Activated naive CD4-positive, alpha-beta T cell treated with anti-CD3 and anti-CD28 coated beads, Interleukin-2, amount 50 U/mL, for 16 hours (primary cell): ENCODE data around the gene ATP6V1E1.

ENCODE experiments used
- DNase-seq: peaks from one replicate; pipeline ENCODE4 v3.0.0-alpha.2; 2020

ATP6V1E1 gene

GRCh38 chr22:17633217-17633997, 4.9 kb upstream of the ATP6V1E1 start:
- DNase-seq, result no peak

DNA sequence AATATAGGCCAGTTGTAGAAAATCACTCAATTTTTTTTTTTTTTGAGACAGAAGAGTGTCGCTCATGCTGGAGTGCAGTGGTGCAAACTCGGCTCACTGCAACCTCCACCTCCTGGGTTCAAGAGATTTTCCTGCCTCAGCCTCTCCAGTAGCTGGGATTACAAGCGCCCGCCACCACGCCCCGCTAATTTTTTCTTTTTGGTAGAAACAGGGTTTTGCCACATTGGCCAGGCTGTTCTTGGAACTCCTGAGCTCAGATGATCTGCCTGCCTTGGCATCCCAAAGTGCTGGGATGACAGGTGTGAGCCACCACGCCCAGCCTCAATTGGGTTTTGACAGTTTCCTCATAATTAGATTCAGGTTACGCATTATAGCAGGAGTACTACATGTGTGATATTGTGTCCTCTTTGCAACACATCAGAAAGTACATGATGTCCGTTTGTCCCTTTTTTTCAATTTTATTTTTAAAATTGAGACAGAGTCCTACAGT, 2.6 kb upstream of the ATP6V1E1 start:
- no peak for DNase-seq

- DNase-seq, result no peak
Measured at GRCh38 chr22:17629641-17630040, 1.1 kb upstream of the ATP6V1E1 start.

DNA sequence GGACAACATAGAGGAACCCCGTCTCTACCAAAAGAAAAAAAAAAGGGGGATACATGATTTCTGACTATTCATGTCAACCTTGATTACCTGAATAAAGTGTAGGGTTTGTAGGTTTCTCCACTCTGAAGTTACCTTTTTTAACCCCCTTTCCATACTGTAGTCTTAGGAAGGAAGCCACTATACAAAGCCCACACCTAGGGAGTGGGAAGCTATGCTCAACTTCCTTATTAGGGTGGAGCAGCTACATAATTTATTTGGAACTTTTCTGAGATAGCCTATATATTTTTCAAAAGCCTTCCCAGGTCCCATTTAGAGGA, 582 bp upstream of the ATP6V1E1 start:
- DNase-seq, result no peak

GRCh38 chr22:17627961-17628405, 566 bp downstream of the ATP6V1E1 start:
- DNase-seq, result no peak

DNA sequence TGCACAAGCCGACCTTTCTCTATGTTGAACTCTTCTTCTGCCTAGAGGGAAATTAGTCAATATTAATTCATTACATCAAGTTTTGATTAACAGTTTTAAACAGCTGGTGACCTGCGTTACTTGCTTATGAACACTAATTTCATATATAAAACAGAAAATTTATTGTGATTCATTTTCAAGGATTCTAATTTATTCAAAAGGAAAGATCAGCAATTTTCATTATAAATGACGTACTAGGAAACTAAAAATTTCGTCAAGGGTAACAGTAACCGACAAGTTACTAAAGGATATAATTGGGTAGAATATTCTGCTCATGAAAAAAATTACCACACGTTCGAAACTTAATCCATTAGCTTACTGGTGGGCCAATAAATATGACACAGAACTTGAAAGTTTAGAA, 15.3 kb downstream of the ATP6V1E1 start:
- DNase-seq, result no peak

GRCh38 chr22:17612057-17612456, 16.5 kb downstream of the ATP6V1E1 start:
- DNase-seq, result no peak

DNA sequence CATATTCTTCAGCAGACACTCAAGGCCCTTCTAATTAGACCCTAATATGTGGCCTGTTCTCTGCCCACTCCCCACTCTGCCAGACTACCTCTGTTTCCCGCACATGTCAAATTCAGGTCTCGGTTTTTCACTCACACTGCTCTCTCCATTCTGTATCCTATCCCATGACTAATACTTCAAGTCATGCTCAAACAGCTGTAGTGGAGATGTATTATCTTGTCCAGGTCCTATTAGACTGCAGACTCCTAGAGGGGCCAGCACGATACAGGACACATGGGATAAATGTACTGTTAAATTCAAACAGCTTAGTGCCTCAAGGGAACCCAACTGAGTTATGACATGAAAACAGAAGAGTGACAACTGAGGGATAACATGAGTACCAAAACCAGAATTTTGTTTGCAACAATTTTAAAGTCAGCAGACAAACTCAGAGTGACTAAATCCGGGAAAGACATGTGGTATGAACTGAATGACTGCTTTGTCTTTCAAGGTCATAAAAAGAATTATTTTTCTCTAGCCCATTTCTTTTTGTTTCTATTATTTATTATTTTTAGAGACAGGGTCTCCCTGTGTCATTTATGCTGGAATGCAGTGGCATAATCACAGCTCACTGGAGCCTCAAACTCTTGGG, 20.5 kb downstream of the ATP6V1E1 start:
- DNase-seq, result no peak

DNA sequence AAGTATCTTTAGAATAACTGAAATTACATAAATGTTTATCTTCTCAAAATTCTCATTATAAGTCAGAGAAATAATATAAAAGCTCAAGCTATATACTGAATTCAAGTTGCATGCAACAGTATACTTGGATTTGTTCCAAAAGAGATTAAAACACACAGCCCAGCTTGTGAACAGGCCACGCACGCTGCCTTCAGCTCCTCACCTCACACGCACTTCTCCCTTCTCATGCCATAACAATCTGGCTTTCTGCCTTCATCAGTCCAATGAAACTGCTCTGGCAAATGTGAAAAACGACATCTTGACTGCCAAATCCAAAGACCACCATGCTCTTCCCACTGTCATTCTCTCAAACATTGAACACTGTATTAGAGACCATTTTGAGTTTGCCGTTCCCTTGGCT, 22.1 kb downstream of the ATP6V1E1 start:
- no peak for DNase-seq

DNA sequence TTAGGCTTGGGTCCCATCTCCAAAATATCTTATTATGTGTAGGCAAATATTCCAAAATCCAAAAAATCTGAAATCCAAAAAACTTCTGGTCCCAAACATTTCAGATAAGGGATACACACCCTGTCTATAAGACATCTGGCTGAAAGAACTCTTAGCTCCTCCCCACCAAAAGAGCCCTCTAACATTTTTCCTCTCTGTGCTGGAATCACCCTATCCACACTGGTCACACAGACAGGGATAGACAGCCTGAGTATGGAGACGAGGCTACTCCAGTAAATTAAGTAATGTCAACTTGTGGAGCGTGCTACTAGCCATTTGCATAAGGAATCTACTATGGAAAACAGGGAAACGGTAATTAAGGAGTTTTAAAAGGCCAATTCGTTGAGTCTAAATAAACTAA, 24.9 kb downstream of the ATP6V1E1 start:
- no peak for DNase-seq

- DNase-seq, result no peak
Measured at GRCh38 chr22:17601031-17601430, 27.5 kb downstream of the ATP6V1E1 start.

GRCh38 chr22:17598318-17598717, 30.2 kb downstream of the ATP6V1E1 start:
- DNase-seq, result no peak

DNA sequence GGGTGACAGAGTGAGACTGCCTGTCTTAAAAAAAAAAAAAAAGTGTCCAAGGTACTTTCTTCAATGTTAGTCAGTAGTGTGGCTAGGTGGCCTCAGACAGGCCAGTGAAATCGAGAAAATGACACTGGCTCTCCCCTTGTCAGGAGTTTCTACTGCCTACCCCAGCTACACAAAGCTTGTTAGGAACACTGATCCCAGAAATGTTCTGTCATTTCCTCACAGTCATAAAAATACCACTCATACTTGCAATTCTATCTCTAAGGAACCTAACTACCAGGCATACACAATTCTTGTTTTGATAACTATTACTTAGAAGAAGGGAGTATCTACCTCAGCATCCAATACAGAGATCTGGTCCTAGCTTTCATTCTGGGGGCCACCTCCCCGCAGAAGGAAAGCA, 31.3 kb downstream of the ATP6V1E1 start:
- no peak for DNase-seq

DNA sequence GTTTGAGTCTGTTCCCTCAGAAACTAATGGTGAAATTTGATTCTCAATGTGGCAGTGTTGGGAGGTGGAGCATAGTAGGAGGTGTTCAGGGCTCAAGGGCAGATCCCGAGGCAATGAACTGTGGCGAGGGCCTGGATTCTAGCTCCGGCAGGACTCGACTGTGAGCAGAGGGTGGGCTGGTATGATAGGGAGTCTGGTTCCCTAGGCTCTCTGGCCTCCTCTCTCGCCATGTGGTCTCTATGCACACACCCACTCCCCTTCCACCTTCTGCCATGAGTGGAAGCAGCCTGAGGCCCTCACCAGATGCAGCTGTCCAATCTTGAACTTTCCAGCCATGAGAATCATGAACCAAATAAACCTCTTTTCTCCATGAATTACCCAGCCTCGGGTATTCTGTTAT, 32.3 kb downstream of the ATP6V1E1 start:
- DNase-seq, result no peak

DNA sequence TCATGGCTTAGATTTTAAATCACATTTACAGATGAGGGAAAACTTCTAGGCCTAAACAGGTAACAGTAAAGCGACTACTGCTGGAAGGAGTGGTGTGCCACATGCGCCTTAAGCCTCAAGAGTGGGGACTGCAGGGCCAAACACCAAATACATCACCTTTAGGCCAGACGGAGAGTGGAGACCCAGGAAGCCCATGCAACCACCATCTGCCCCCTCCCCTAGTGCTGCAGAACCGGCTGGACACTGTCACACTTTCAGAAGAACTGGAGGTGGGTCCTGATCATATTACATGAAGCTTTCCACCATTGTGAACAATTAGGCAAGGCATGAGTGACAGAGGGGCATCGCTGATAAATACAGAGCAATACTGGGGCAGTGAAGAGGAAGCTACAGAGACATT, 36.3 kb downstream of the ATP6V1E1 start:
- no peak for DNase-seq

GRCh38 chr22:17590586-17590985, 38.0 kb downstream of the ATP6V1E1 start:
- DNase-seq, result no peak

DNA sequence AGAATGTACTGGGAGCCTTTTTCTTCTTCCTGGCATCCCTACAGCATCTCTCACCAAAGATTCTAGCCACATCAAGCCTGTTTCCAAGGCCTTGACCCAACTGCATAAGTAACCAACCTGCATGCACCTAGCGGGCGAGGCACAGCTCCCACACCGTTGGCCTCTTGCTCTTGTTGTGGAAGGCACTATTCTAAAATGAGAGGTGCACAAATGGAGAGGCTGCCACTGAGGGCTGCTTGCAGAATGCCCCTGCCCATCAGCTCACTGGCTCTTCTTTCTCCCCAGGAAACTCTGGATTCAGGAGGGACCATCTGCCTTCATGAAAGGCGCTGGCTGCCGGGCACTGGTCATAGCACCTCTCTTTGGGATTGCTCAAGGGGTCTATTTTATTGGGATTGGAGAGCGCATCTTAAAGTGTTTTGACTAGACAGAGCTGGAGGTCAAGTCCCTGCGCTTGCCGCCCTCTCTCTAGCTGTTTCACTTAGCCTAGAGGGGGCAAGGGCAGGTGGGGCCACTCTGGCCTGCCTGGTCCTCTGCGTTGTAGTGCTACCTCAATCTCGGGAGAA, 38.7 kb downstream of the ATP6V1E1 start:
- no peak for DNase-seq

GRCh38 chr22:17588606-17589005, 39.9 kb downstream of the ATP6V1E1 start:
- no peak for DNase-seq

- DNase-seq, result no peak
Measured at GRCh38 chr22:17587629-17588028, 40.9 kb downstream of the ATP6V1E1 start.

DNA sequence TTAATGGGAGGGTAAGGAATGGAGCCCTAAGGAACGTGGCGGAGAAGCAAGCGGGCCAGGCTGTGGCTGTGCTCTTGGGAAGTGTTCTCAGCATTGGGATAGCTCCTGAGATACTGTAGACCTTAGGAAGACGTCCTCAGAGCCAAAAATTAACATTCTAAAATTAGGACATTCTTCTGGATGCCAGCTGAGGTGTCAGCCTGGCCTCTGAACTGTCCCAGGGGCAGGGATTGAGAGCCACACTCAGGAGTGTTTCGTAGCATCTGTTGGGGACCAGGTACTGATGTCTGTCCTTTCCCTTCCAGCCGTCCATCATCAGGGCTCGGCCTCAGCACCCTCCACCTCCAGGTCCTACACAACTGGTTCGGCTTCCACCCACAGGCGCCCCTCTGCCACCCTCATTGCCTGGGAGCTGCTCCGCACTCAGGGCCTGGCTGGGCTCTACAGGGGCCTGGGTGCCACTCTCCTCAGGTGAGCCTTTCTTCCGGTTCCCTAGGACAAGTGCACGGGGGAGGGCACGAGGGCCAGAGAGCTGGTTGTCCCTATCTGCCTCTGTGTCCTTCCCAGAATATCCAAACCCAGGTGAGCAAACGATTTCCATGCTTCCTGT, 41.6 kb downstream of the ATP6V1E1 start:
- no peak for DNase-seq

- no peak for DNase-seq
Measured at GRCh38 chr22:17583151-17583550, 45.4 kb downstream of the ATP6V1E1 start.

DNA sequence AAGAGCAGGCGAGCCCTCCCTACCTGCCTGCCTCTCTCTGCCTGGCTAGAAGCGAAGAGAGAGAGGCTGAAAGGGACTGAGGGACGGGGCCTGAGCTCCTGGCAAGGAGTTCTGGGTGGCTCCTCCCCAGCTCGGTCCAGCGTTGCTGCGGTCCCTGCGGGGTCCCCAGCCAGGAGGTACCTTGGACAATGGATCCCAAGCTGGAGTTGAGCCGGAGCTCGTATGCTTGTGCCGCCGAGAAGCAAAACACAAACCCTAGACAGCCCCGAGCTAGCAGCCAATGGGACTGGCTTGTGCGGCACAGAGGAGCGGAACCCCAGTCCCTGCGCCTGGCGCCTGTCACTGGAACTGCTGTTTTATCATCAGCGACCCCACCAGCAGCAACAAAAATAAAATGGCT, 46.9 kb downstream of the ATP6V1E1 start:
- DNase-seq, result no peak

GRCh38 chr22:17581056-17581455, 47.5 kb downstream of the ATP6V1E1 start:
- DNase-seq, result no peak
